ENCODE results near the gene HOXB5.

DNA sequence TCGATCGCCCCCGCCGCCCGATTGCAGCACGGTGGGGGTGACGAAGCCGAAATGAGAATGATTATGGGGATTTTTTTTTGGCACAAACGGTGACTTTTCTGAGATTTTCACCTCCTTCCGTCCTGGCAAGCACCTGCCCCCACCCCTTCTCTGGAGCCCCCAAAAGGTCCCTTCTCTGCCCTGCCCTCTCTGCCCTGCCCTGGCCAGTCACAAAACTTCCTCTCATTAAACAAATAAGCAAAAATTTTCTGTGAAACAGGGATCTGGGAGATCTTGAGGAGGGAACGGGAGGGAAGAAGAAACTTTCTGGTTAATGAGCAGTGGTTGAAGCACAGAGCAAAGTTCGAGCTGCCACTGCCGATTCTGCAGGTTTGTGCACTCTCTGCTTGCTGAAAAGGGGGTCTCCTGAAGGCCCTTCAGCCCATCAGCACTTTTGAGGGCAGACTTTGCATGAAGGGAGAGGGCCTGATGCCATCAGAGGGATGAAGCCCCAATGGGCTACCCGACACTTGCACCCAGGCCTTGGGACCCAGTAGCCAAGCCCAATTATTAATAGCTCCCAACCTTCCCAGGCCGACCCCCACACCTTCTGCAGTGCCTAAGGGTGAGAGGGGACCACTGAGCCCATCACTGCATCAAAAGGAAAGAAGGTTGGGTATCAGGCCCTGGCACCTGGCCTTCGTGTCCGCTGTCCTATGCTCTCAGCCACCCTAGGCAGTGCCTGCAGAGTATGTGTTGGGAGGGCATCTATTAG lies 22.6 kb upstream of the HOXB5 start:
- TF ChIP-seq POLR2A (IDR thresholded peaks at IDR 0.05) (no peak), CTCF (IDR thresholded peaks at IDR 0.05) (no peak)
